Chondrocyte (in vitro differentiated cells): ENCODE data around the gene VPS13D. TPM values are rescaled to one million over a fixed set of nuclear protein-coding genes. Genes with fewer than 3 reads are reported as not detected.

Source experiments
- DNase-seq: peaks from one replicate; pipeline ENCODE4 v3.0.0; 2021; ENCODE audit warnings: mixed read lengths, low spot score
- H3K27ac Mint-ChIP-seq: one replicate; pipeline ENCODE4 v1.8.0; 2021; ENCODE audit warnings: mild to moderate bottlenecking, moderate library complexity, mixed read lengths; ENCODE audit not compliant: unreplicated experiment
- H3K27me3 Mint-ChIP-seq: 2 replicates; pipeline ENCODE4 v1.8.0; 2021; ENCODE audit warnings: low read depth, mixed read lengths
- H3K36me3 Mint-ChIP-seq: 2 replicates; pipeline ENCODE4 v1.8.0; 2021; ENCODE audit warnings: low read depth, mixed read lengths
- H3K4me1 Mint-ChIP-seq: 2 replicates; pipeline ENCODE4 v1.8.0; 2021; ENCODE audit warnings: low read depth, mild to moderate bottlenecking, mixed read lengths
- H3K4me3 Mint-ChIP-seq: one replicate; pipeline ENCODE4 v1.8.0; 2021; ENCODE audit warnings: mild to moderate bottlenecking, moderate library complexity, mixed read lengths; ENCODE audit not compliant: unreplicated experiment
- H3K9me3 Mint-ChIP-seq: 2 replicates; pipeline ENCODE4 v1.8.0; 2021; ENCODE audit warnings: low read depth, mixed read lengths
- total RNA-seq: library from RNA; stranded (reverse); gene quantifications from 3 replicates; pipeline ENCODE4 v1.2.1, GENCODE V29; 2021
- TF ChIP-seq, protein P1 (sequence below): fragments of 200-600 bp; sonication (generic); IDR thresholded peaks from 2 replicates; pipeline ENCODE4 v1.5.0; 2021; ENCODE audit warnings: antibody characterized with exemption, mild to moderate bottlenecking, moderate library complexity

The VPS13D gene
- total RNA-seq, 1 donor from 2014 or later, result 40.0 TPM

DNA sequence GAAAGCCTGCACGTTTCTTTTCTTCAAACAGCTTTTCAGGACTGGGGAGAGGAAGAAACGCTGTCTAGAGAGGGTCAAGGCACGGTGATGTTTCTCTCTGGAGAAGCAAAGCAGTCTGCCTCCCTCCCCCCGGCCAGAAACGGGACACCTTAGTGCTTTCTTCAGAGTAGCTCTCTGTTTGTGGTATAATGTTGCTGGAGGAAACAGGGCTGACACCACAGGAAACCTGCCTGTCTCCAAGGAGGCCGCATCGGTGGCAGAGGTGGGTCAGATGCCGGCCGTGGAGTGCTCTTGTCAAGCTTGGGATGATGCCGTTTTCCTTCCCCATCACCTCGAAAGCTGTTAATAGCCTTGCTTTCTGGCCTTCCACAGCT lies 248.8 kb downstream of the VPS13D start:
- Mint-ChIP-seq H3K27me3 (no peaks in the 10 kb centered on the region), H3K9me3 (no peaks in the 10 kb centered on the region), H3K4me1 (peaks cover 51% of the 10 kb centered on the region), H3K4me3 (no peak overlapping the region), H3K27ac (peak overlapping the region; percentile 79), H3K36me3 (peaks cover 9% of the 10 kb centered on the region)
- DNase-seq, result no peak
- TF ChIP-seq, protein P1, sequence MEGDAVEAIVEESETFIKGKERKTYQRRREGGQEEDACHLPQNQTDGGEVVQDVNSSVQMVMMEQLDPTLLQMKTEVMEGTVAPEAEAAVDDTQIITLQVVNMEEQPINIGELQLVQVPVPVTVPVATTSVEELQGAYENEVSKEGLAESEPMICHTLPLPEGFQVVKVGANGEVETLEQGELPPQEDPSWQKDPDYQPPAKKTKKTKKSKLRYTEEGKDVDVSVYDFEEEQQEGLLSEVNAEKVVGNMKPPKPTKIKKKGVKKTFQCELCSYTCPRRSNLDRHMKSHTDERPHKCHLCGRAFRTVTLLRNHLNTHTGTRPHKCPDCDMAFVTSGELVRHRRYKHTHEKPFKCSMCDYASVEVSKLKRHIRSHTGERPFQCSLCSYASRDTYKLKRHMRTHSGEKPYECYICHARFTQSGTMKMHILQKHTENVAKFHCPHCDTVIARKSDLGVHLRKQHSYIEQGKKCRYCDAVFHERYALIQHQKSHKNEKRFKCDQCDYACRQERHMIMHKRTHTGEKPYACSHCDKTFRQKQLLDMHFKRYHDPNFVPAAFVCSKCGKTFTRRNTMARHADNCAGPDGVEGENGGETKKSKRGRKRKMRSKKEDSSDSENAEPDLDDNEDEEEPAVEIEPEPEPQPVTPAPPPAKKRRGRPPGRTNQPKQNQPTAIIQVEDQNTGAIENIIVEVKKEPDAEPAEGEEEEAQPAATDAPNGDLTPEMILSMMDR, result no peak

DNA sequence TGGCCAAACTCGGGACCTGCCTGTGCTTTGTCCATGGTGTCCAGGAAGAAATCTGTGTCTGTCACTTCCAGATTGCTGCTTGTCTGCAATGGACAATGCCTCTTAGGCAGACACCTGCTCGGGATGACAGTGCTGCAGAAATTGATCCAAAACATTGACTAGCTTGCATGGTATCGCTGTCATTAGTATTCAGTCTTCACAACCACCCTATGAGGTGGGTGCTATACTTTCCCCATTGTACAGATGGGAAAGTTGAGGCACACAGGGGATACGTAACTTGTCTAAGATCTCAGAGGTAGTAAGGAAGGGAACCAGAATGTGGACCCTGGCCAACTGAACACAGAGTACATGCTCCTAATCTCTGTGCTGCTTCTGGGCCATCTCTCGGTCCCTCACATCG lies 249.5 kb downstream of the VPS13D start:
- no peak for DNase-seq
- peaks cover 11% of the 10 kb centered on the region for H3K36me3 Mint-ChIP-seq
- TF ChIP-seq, protein P1, result no peak
- H3K4me1 Mint-ChIP-seq, result peaks cover 55% of the 10 kb centered on the region
- H3K9me3 Mint-ChIP-seq, result no peaks in the 10 kb centered on the region
- no peaks in the 10 kb centered on the region for H3K27me3 Mint-ChIP-seq
- no peak overlapping the region for H3K27ac Mint-ChIP-seq
- H3K4me3 Mint-ChIP-seq, result no peak overlapping the region

DNA sequence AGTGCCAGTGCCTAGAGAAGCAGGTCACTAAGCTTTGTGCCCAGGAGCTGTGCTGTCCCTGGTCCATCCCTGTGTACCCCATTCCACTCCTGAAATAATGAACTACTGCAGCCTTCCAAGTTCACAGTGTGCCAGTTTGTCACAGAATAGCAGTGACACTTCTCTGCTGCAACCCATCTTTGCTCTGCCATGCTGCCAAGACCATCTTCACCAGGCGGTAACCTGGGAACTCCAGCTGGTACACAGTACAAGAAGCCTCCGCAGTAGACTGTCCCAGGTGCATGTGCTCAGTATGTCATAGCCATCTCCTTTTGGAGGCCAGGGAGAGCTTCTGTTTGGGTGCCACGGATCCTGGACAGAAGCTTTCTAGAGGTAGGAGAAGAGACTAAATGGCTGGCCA lies 250.2 kb downstream of the VPS13D start:
- Mint-ChIP-seq H3K9me3 (no peaks in the 10 kb centered on the region), H3K4me1 (peaks cover 54% of the 10 kb centered on the region), H3K36me3 (peaks cover 11% of the 10 kb centered on the region), H3K27me3 (no peaks in the 10 kb centered on the region), H3K27ac (peak overlapping the region; percentile 79), H3K4me3 (no peak overlapping the region)
- no peak for DNase-seq
- TF ChIP-seq, protein P1, result no peak

DNA sequence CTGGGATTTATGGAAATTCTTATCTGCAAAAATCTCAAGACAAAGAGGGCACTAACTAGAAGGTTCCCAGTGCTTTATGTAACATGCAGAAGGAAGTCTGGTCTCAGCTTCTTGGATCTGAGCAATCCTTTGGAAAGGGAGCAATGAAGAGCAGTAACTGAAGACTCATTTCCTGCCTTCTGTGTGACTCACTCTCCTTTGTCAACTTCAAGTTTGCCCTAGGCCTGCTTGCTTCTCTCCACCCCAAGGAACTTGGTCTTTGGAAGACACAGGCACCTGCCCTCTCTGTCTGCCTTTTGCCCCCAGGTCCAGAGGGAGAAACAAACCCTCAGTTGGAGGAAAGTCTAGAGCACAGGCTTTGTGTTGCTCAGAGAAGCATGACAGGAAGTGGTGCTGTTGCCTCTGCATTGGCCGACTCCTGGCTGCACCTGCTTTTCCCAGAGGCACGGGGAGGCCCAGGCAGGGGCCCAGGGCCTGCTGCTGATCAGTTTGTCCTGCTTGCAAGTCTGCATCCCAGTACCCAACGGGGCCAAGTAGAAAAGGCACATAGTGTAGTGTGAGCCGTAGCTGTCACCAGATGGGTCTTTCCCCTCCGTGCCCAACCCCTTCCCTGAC lies 251.0 kb downstream of the VPS13D start:
- Mint-ChIP-seq H3K36me3 (peaks cover 11% of the 10 kb centered on the region), H3K4me3 (no peak overlapping the region), H3K27ac (peak overlapping the region; percentile 79), H3K4me1 (peaks cover 54% of the 10 kb centered on the region), H3K9me3 (no peaks in the 10 kb centered on the region), H3K27me3 (no peaks in the 10 kb centered on the region)
- no peak for DNase-seq
- TF ChIP-seq, protein P1, result no peak

DNA sequence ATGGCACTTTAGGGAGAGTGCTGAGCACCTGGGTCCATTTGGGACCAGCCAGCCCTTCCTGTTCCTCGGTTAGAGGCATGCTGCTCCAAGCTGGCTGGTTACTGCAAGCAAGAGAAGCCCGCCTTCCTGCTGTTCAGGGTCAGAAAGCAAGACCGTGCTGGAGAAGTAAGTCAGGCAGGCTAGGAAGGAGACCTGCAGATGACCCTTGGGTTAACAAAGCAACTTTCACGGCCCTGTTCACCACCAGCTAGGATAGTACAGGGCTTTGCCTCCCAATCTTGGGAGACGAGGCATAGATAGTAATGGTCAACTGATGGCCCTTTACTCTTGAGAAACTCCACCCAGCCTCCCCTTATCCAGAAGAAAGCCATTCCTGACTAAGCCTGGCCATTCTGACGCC lies 252.1 kb downstream of the VPS13D start:
- H3K4me1 Mint-ChIP-seq, result peaks cover 59% of the 10 kb centered on the region
- DNase-seq, result no peak
- TF ChIP-seq, protein P1, result no peak
- no peak overlapping the region for H3K27ac Mint-ChIP-seq
- H3K36me3 Mint-ChIP-seq, result peaks cover 13% of the 10 kb centered on the region
- no peak overlapping the region for H3K4me3 Mint-ChIP-seq
- no peaks in the 10 kb centered on the region for H3K27me3 Mint-ChIP-seq
- H3K9me3 Mint-ChIP-seq, result no peaks in the 10 kb centered on the region
